Fibroblast of lung (primary cell): Measurements from ENCODE around the gene KCNIP4. TPM values are rescaled to one million over a fixed set of nuclear protein-coding genes. Genes with fewer than 3 reads are reported as not detected.

ENCODE experiments used
- DNase-seq, 2 donors: peaks; one replicate each; pipeline versions ENCODE4 v3.0.0 to v3.0.0-alpha.2; 2010; ENCODE audit warnings: low read depth in 2 of 2
- H2AFZ ChIP-seq: 2 replicates; pipeline ENCODE4 v1.5.1; 2012; ENCODE audit warnings: low read length, control low read depth, inconsistent platforms
- H3K27ac ChIP-seq: 2 replicates; pipeline ENCODE4 v1.5.1; 2011; ENCODE audit warnings: low read length, control low read depth; ENCODE audit not compliant: insufficient read depth
- H3K27me3 ChIP-seq: 2 replicates; pipeline ENCODE4 v1.5.1; 2011; ENCODE audit warnings: mild to moderate bottlenecking, low read length; ENCODE audit not compliant: control insufficient read depth, insufficient read depth
- H3K36me3 ChIP-seq: 2 replicates; pipeline ENCODE4 v1.5.1; 2011; ENCODE audit warnings: low read length; ENCODE audit not compliant: control insufficient read depth, insufficient read depth
- H3K4me1 ChIP-seq: 2 replicates; pipeline ENCODE4 v1.5.1; 2011; ENCODE audit warnings: low read length; ENCODE audit not compliant: control insufficient read depth, insufficient read depth; ENCODE audit errors: extremely low read depth
- H3K4me2 ChIP-seq: 2 replicates; pipeline ENCODE4 v1.5.1; 2011; ENCODE audit warnings: low read length, control low read depth; ENCODE audit not compliant: insufficient read depth; ENCODE audit errors: extremely low read depth
- H3K4me3 ChIP-seq, 4 experiments: fragments of 200-600 bp in 1 of 4; sonication (generic) in 1 of 4; replicated peaks in 1 of 4; 2 replicates each; pipeline ENCODE4 v1.5.1; 2011 to 2016; ENCODE audit warnings: low read length in 4 of 4, low read depth in 3 of 4, mild to moderate bottlenecking in 3 of 4, control low read depth in 2 of 4, inconsistent platforms in 1 of 4, mixed read lengths in 1 of 4; ENCODE audit not compliant: insufficient read depth in 1 of 4; ENCODE audit errors: control extremely low read depth in 1 of 4
- H3K79me2 ChIP-seq: 2 replicates; pipeline ENCODE4 v1.5.1; 2012; ENCODE audit warnings: mild to moderate bottlenecking, low read length, inconsistent platforms; ENCODE audit not compliant: control insufficient read depth, insufficient read depth
- H3K9ac ChIP-seq: 2 replicates; pipeline ENCODE4 v1.5.1; 2011; ENCODE audit warnings: mild to moderate bottlenecking, low read length, control low read depth; ENCODE audit not compliant: insufficient read depth
- H3K9me3 ChIP-seq: 2 replicates; pipeline ENCODE4 v1.5.1; 2012; ENCODE audit warnings: low read depth, low read length; ENCODE audit not compliant: control insufficient read depth, insufficient read depth
- H4K20me1 ChIP-seq: 2 replicates; pipeline ENCODE4 v1.5.1; 2011; ENCODE audit warnings: low read length; ENCODE audit not compliant: control insufficient read depth, insufficient read depth; ENCODE audit errors: extremely low read depth
- EZH2 ChIP-seq: IDR thresholded peaks from 2 replicates; pipeline ENCODE4 v1.5.1; 2012; ENCODE audit warnings: low read length, control low read depth, mild to moderate bottlenecking; ENCODE audit errors: missing control alignments
- polyA plus RNA-seq, 2 donors: library from polyadenylated mRNA; depleted of rRNA in 1 of 2; stranded (reverse) in 1 of 2; unstranded in 1 of 2; fragments of >200 nt; gene quantifications; 2 replicates each; pipeline ENCODE4 v1.2.1, GENCODE V29; 2011 to 2012; ENCODE audit warnings: missing spikeins in 1 of 2
- total RNA-seq: library from RNA; depleted of rRNA; stranded (reverse); fragments of >200 nt; gene quantifications from 2 replicates; pipeline ENCODE4 v1.2.1, GENCODE V29; 2014
- TF ChIP-seq, protein P1 (sequence below), 2 donors: IDR thresholded peaks in 1 of 2; conservative IDR thresholded peaks in 1 of 2; 1 replicate in 1 of 2; 2 replicates in 1 of 2; pipeline ENCODE4 v1.5.1; 2011 to 2012; ENCODE audit warnings: low read length in 2 of 2, control low read depth in 1 of 2, inconsistent platforms in 1 of 2, low read depth in 1 of 2, mild to moderate bottlenecking in 1 of 2

KCNIP4 gene
- total and polyA plus RNA-seq, 2 donors (not counting 1 experiment from before 2014, with no cell fraction given): not detected

GRCh38 chr4:21092531-21092930 lies 856.0 kb downstream of the KCNIP4 start:
- H4K20me1 ChIP-seq: no peaks in the 10 kb centered on the region
- TF ChIP-seq, protein P1, sequence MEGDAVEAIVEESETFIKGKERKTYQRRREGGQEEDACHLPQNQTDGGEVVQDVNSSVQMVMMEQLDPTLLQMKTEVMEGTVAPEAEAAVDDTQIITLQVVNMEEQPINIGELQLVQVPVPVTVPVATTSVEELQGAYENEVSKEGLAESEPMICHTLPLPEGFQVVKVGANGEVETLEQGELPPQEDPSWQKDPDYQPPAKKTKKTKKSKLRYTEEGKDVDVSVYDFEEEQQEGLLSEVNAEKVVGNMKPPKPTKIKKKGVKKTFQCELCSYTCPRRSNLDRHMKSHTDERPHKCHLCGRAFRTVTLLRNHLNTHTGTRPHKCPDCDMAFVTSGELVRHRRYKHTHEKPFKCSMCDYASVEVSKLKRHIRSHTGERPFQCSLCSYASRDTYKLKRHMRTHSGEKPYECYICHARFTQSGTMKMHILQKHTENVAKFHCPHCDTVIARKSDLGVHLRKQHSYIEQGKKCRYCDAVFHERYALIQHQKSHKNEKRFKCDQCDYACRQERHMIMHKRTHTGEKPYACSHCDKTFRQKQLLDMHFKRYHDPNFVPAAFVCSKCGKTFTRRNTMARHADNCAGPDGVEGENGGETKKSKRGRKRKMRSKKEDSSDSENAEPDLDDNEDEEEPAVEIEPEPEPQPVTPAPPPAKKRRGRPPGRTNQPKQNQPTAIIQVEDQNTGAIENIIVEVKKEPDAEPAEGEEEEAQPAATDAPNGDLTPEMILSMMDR (conservative IDR thresholded peaks at IDR 0.05 in 1 of 2, IDR thresholded peaks at IDR 0.05 in 1 of 2; ENCODE audit: low read depth in 1 of 2, low read length in 2 of 2): no peak
- H3K27ac ChIP-seq: no peak overlapping the region
- no peaks in the 10 kb centered on the region for H3K36me3 ChIP-seq
- H3K4me3 ChIP-seq: no peak overlapping the region
- no peaks in the 10 kb centered on the region for H3K9me3 ChIP-seq
- no peaks in the 10 kb centered on the region for H3K79me2 ChIP-seq
- no peaks in the 10 kb centered on the region for H3K27me3 ChIP-seq
- DNase-seq: no peak
- H3K4me1 ChIP-seq: no peaks in the 10 kb centered on the region
- H2AFZ ChIP-seq: no peak overlapping the region
- H3K9ac ChIP-seq: no peak overlapping the region
- no peak overlapping the region for H3K4me2 ChIP-seq

- Histone ChIP-seq H3K4me2 (no peak overlapping the region), H3K9ac (no peak overlapping the region), H3K36me3 (no peaks in the 10 kb centered on the region), H4K20me1 (no peaks in the 10 kb centered on the region), H3K27ac (no peak overlapping the region), H3K4me3 (no peak overlapping the region), H3K79me2 (no peaks in the 10 kb centered on the region), H2AFZ (no peak overlapping the region), H3K4me1 (no peaks in the 10 kb centered on the region), H3K9me3 (no peaks in the 10 kb centered on the region), H3K27me3 (no peaks in the 10 kb centered on the region)
- no peak for DNase-seq
- TF ChIP-seq EZH2: no peak
- TF ChIP-seq, protein P1 (conservative IDR thresholded peaks at IDR 0.05 in 1 of 2, IDR thresholded peaks at IDR 0.05 in 1 of 2; ENCODE audit: low read depth in 1 of 2, low read length in 2 of 2): no peak
Measured at GRCh38 chr4:21090094-21090666, 858.4 kb downstream of the KCNIP4 start.

- Histone ChIP-seq H3K27me3 (no peaks in the 10 kb centered on the region), H2AFZ (no peak overlapping the region), H3K9ac (no peak overlapping the region), H3K27ac (no peak overlapping the region), H3K4me2 (no peak overlapping the region), H3K79me2 (no peaks in the 10 kb centered on the region), H4K20me1 (no peaks in the 10 kb centered on the region), H3K9me3 (no peaks in the 10 kb centered on the region), H3K4me1 (no peaks in the 10 kb centered on the region), H3K36me3 (no peaks in the 10 kb centered on the region), H3K4me3 (no peak overlapping the region)
- no peak for DNase-seq
- no peak for TF ChIP-seq EZH2
- TF ChIP-seq, protein P1 (conservative IDR thresholded peaks at IDR 0.05 in 1 of 2, IDR thresholded peaks at IDR 0.05 in 1 of 2; ENCODE audit: low read depth in 1 of 2, low read length in 2 of 2): no peak
Measured at GRCh38 chr4:21083413-21083812, 865.2 kb downstream of the KCNIP4 start.
